Measurements from ENCODE around the gene NBAS. TPM values are rescaled to one million over a fixed set of nuclear protein-coding genes. Genes with fewer than 3 reads are reported as not detected.

NBAS gene
- total and polyA plus RNA-seq, 9 of the 15 experiments (the other 6 are each of a cell fraction or from before 2014, with no cell fraction given), result 15.3 to 94.4 (median 69.9) TPM

GRCh38 chr2:15253835-15254286 lies 307.3 kb downstream of the NBAS start (continued):
- TF ChIP-seq BRF1 (IDR thresholded peaks at IDR 0.05; ENCODE audit: borderline replicate concordance, extremely low read depth, insufficient read length), result no peak
- no peak for TF ChIP-seq ZEB2 (IDR thresholded peaks at IDR 0.05)
- TF ChIP-seq PHB2 (IDR thresholded peaks at IDR 0.05; ENCODE audit: low read depth), result 0 out of 2 replicates have a peak, but pooled peaks have one; percentile 23
- TF ChIP-seq TARDBP (IDR thresholded peaks at IDR 0.05), result no peak
- no peak for TF ChIP-seq ETS2 (tag; IDR thresholded peaks at IDR 0.05; ENCODE audit: borderline replicate concordance, poor library complexity, severe bottlenecking)
- TF ChIP-seq ZNF507 (tag; conservative IDR thresholded peaks at IDR 0.05), result no peak
- TF ChIP-seq CXXC5 (CRISPR knock-in tag; IDR thresholded peaks at IDR 0.05), result peak; percentile 65
- peak; percentile 13 for TF ChIP-seq NEUROD1 (IDR thresholded peaks at IDR 0.05; ENCODE audit: borderline replicate concordance, low read depth, low read length, partially characterized antibody)
- no peak for TF ChIP-seq ZBTB26 (CRISPR knock-in tag; IDR thresholded peaks at IDR 0.05)
- peak; percentile 10; the same call in 1 of the 2 replicates for TF ChIP-seq EHMT2 (IDR thresholded peaks at IDR 0.05)
- no peak for TF ChIP-seq NCOA2 (IDR thresholded peaks at IDR 0.05; ENCODE audit: partially characterized antibody in 2 of 2)
- TF ChIP-seq, protein P1, sequence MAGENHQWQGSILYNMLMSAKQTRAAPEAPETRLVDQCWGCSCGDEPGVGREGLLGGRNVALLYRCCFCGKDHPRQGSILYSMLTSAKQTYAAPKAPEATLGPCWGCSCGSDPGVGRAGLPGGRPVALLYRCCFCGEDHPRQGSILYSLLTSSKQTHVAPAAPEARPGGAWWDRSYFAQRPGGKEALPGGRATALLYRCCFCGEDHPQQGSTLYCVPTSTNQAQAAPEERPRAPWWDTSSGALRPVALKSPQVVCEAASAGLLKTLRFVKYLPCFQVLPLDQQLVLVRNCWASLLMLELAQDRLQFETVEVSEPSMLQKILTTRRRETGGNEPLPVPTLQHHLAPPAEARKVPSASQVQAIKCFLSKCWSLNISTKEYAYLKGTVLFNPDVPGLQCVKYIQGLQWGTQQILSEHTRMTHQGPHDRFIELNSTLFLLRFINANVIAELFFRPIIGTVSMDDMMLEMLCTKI (IDR thresholded peaks at IDR 0.05; ENCODE audit: partially characterized antibody), result no peak
- TF ChIP-seq PHB (CRISPR knock-in tag; IDR thresholded peaks at IDR 0.05), result no peak
- TF ChIP-seq KLF13 (tag; IDR thresholded peaks at IDR 0.05; ENCODE audit: borderline replicate concordance, low read depth), result no peak
- TF ChIP-seq BRD9 (IDR thresholded peaks at IDR 0.05; ENCODE audit: low read depth, partially characterized antibody), result no peak
- TF ChIP-seq RBM17 (IDR thresholded peaks at IDR 0.05; ENCODE audit: borderline replicate concordance, low read depth, low read length), result no peak
- TF ChIP-seq HNRNPK (IDR thresholded peaks at IDR 0.05; ENCODE audit: low read depth, low read length, poor library complexity, severe bottlenecking), result no peak
- no peak for TF ChIP-seq MCM3 (IDR thresholded peaks at IDR 0.05)
- TF ChIP-seq ZKSCAN3 (CRISPR knock-in tag; IDR thresholded peaks at IDR 0.05), result no peak
- TF ChIP-seq PML (IDR thresholded peaks at IDR 0.05; ENCODE audit: low read length), result peak; percentile 84
- TF ChIP-seq BACH1 (tag; IDR thresholded peaks at IDR 0.05), result no peak
- TF ChIP-seq ZBTB33 (CRISPR knock-in tag; IDR thresholded peaks at IDR 0.05), result no peak
- TF ChIP-seq DIDO1 (tag; IDR thresholded peaks at IDR 0.05; ENCODE audit: low read depth), result no peak
- TF ChIP-seq ZNF146 (CRISPR knock-in tag; IDR thresholded peaks at IDR 0.05; ENCODE audit: unreplicated experiment), result no peak
- no peak for TF ChIP-seq PTTG1 (tag; IDR thresholded peaks at IDR 0.05; ENCODE audit: low read depth)
- no peak for TF ChIP-seq ZNF384 (IDR thresholded peaks at IDR 0.05; ENCODE audit: low read depth, low read length)
- TF ChIP-seq SIRT6 (IDR thresholded peaks at IDR 0.05; ENCODE audit: low read depth, low read length), result no peak
- TF ChIP-seq MEF2D (tag; conservative IDR thresholded peaks at IDR 0.05; ENCODE audit: low read depth), result no peak
- peak; percentile 93 for TF ChIP-seq NCOR1 (IDR thresholded peaks at IDR 0.05)

All from K562 (cell line).